Ectodermal cell (in vitro differentiated cells): Measurements from ENCODE around the gene PRELID1.
A peak's percentile ranks its signal among the peaks of the same experiment; 100 is the strongest.

Source experiments
- H3K27ac ChIP-seq: 2 replicates; pipeline ENCODE4 v1.7.0; 2013; ENCODE audit warnings: mild to moderate bottlenecking, low read depth, low read length; ENCODE audit not compliant: insufficient read depth, poor library complexity, severe bottlenecking
- H3K27me3 ChIP-seq: 2 replicates; pipeline ENCODE4 v1.7.0; 2013; ENCODE audit warnings: mild to moderate bottlenecking, low read length; ENCODE audit not compliant: insufficient read depth, control insufficient read depth, poor library complexity, severe bottlenecking
- H3K36me3 ChIP-seq: one replicate; pipeline ENCODE4 v1.7.0; 2013; ENCODE audit warnings: low read length; ENCODE audit not compliant: control insufficient read depth, insufficient read depth
- H3K4me1 ChIP-seq: one replicate; pipeline ENCODE4 v1.7.0; 2013; ENCODE audit warnings: low read length; ENCODE audit not compliant: control insufficient read depth, insufficient read depth
- H3K4me3 ChIP-seq: 2 replicates; pipeline ENCODE4 v1.7.0; 2013; ENCODE audit warnings: low read depth, low read length, control low read depth; ENCODE audit not compliant: insufficient read depth
- H3K9me3 ChIP-seq: 2 replicates; pipeline ENCODE4 v1.7.0; 2013; ENCODE audit warnings: mild to moderate bottlenecking, low read length, moderate library complexity; ENCODE audit not compliant: control insufficient read depth
- WGBS, 2 experiments: methylation state at CpG; one replicate each; pipeline ENCODE4 v1.1.7; 2013; ENCODE audit warnings: missing lambda C conversion rate in 2 of 2; 5-methylcytosine and 5-hydroxymethylcytosine counted together

PRELID1 gene

GRCh38 chr5:177306674-177307543 lies 3.3 kb downstream of the PRELID1 start:
- Histone ChIP-seq H3K4me3 (no peak overlapping the region), H3K9me3 (no peaks in the 10 kb centered on the region), H3K4me1 (peaks cover 12% of the 10 kb centered on the region), H3K27me3 (peaks cover 7% of the 10 kb centered on the region), H3K27ac (no peak overlapping the region), H3K36me3 (peaks cover 18% of the 10 kb centered on the region)
- WGBS, 2 experiments: 93 to 95% methylated on average over 15 of the region's 15 CpGs

GRCh38 chr5:177307544-177308363 lies 4.2 kb downstream of the PRELID1 start:
- WGBS, 2 experiments: 95% methylated on average over 43 of the region's 43 CpGs
- peaks cover 6% of the 10 kb centered on the region for H3K27me3 ChIP-seq
- peaks cover 18% of the 10 kb centered on the region for H3K36me3 ChIP-seq
- peaks cover 12% of the 10 kb centered on the region for H3K4me1 ChIP-seq
- no peaks in the 10 kb centered on the region for H3K9me3 ChIP-seq
- no peak overlapping the region for H3K4me3 ChIP-seq
- H3K27ac ChIP-seq: no peak overlapping the region

DNA sequence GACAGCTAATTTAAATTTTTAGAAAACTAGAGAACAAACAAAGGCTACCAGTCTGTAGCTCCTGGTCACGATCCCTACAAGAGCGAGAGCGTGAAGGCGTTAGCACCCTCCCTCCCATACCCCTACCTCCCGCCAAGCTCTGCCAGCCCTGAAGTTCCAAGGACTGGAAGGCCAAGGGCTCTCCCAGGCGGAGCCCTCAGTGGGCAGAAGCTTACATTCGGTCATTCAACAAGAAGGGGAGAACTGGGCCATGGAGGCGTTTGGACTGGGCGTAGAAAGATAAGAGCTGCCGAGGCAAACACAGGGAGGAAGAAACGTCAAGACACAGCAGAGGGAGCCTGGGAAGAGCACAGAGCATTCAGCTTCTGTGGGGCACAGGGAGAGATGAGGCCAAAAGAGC lies 5.1 kb downstream of the PRELID1 start:
- 93 to 97% methylated on average over 11 of the region's 11 CpGs for WGBS, 2 experiments
- Histone ChIP-seq H3K27me3 (no peaks in the 10 kb centered on the region), H3K4me3 (no peak overlapping the region), H3K9me3 (no peaks in the 10 kb centered on the region), H3K4me1 (peaks cover 15% of the 10 kb centered on the region), H3K27ac (no peak overlapping the region), H3K36me3 (peaks cover 18% of the 10 kb centered on the region)

DNA sequence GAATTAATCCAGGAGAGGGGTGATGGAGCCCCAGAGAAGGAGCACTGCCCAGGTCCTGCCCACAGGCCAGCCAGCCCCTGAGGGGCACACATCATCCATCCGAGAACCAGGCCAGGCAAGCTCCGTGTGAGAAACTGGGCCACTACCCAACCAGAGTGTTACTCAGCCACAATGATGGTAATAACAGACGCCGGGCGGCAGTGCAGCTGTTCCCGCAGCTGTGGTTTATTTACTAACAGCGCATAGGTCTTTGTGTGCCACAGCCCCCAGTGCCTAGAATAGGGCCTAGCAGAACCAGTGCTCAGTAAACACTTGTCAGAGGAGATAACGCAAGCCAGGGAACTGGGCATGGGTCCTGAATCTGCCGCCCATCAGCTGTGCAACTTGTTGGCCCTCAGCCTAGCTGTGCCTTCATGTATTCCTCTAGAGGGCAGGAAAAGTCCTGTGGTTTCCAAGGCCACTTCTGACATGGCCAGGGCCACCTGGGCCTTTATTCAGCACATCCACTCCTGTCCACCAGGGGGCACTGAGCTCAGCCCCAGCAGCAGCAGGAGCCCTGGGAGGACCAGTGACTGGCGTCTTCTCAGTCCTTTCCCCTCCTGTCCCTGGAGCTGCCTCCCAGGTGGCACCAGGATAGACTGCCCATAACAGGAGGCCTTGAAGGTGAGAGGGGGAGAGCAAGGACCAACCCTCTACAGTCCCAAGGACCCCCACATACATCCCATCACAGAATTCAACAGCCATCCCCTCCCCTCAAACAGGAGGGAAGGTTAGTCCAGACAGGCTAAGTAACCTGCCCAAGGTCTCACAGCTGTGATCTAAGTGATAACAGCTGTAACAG lies 6.0 kb downstream of the PRELID1 start:
- Histone ChIP-seq H3K4me3 (no peak overlapping the region), H3K4me1 (peaks cover 15% of the 10 kb centered on the region), H3K9me3 (no peaks in the 10 kb centered on the region), H3K36me3 (peaks cover 18% of the 10 kb centered on the region), H3K27ac (no peak overlapping the region), H3K27me3 (no peaks in the 10 kb centered on the region)
- 83 to 86% methylated on average over 10 of the region's 10 CpGs for WGBS, 2 experiments

- WGBS, 2 experiments: 93 to 94% methylated on average over 13 of the region's 13 CpGs
- Histone ChIP-seq H3K27ac (no peak overlapping the region), H3K36me3 (peaks cover 18% of the 10 kb centered on the region), H3K4me3 (no peak overlapping the region), H3K27me3 (no peaks in the 10 kb centered on the region), H3K9me3 (no peaks in the 10 kb centered on the region), H3K4me1 (peaks cover 15% of the 10 kb centered on the region)
Observed at GRCh38 chr5:177310332-177310731, 6.7 kb downstream of the PRELID1 start.

DNA sequence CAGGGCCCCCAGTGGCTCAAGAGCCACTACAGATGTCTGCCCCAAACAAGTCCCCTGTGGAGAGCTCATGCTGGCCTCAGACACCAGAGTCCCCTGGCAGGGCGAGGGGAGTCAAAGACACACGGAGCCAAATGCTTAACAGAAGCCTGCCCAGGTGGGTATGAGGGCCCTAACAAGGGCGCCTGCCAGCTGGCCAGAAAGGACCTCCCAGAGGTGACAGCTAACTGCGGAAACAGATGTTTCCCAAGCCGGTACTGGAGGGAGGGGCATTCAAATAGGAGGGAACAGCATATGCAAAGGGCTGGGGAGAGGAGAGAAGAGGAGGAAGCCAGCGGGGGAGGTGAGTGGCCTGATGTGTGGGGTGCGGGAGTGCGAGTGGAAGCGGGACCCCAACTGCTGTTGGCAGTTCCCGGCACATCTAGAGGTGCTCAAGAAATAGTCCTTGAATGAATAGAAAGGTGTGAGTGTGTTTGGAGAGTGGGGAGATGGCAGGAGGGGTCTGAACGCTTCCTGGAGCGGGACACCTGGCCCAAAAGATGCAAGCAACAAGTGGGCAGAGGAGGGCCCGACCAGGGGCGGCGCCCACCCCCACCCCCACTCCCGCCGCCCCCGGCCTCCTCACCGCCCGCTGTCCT lies 7.3 kb downstream of the PRELID1 start:
- no peaks in the 10 kb centered on the region for H3K27me3 ChIP-seq
- WGBS, 2 experiments: 16% methylated on average over 20 of the region's 20 CpGs
- peaks cover 14% of the 10 kb centered on the region for H3K36me3 ChIP-seq
- no peaks in the 10 kb centered on the region for H3K9me3 ChIP-seq
- H3K27ac ChIP-seq: no peak overlapping the region
- peak overlapping the region; percentile 70 for H3K4me3 ChIP-seq
- H3K4me1 ChIP-seq: peaks cover 15% of the 10 kb centered on the region

DNA sequence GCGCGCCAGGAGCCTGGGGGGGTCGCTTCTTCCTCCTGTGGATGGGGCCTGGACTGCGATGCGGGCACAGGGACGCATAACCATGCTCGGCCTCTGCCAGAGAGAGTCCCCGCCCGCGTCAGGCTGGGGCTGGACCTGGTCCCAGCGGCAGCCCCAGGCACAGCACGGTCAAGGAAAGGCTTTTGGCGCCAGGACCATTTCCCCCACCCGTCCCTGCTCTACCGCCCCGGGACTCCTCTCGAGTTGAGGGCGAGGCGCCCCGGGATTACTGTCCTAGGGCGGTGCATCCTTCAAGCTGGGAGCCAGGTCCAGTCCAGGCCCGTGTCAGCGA lies 7.8 kb downstream of the PRELID1 start:
- Histone ChIP-seq H3K36me3 (peaks cover 11% of the 10 kb centered on the region), H3K9me3 (no peaks in the 10 kb centered on the region), H3K27me3 (no peaks in the 10 kb centered on the region), H3K4me1 (peaks cover 15% of the 10 kb centered on the region), H3K4me3 (peak overlapping the region; percentile 70), H3K27ac (peak overlapping the region; percentile 87)
- 1% methylated on average over 23 of the region's 23 CpGs for WGBS, 2 experiments

GRCh38 chr5:177311723-177312648 lies 8.4 kb downstream of the PRELID1 start, which contains the start of gene MXD3:
TSS of gene MXD3 (minus strand) at chr5:177311898. CDS start at chr5:177311830, 68 bp downstream.
- peak within 1 kb of the TSS; percentile 70 for H3K4me3 ChIP-seq
- H3K36me3 ChIP-seq: peaks cover 6% of the 10 kb centered on the region
- H3K9me3 ChIP-seq: no peaks in the 10 kb centered on the region
- WGBS, 2 experiments: 0% methylated on average over 78 of the region's 78 CpGs
- peaks cover 15% of the 10 kb centered on the region for H3K4me1 ChIP-seq
- peak within 1 kb of the TSS; percentile 87 for H3K27ac ChIP-seq
- H3K27me3 ChIP-seq: no peaks in the 10 kb centered on the region
